ENCODE data around the gene LMNTD1. TPM values are rescaled to one million over a fixed set of nuclear protein-coding genes. Genes with fewer than 3 reads are reported as not detected.
"Not testable (repeated sequence)": the region's sequence is repeated elsewhere in the genome, so short reads cannot be mapped to it uniquely, and the experiment has no call there.

Gene LMNTD1
- total and polyA plus RNA-seq, 2 experiments from 2014 or later, result 0.87 TPM; not detected in 1

DNA sequence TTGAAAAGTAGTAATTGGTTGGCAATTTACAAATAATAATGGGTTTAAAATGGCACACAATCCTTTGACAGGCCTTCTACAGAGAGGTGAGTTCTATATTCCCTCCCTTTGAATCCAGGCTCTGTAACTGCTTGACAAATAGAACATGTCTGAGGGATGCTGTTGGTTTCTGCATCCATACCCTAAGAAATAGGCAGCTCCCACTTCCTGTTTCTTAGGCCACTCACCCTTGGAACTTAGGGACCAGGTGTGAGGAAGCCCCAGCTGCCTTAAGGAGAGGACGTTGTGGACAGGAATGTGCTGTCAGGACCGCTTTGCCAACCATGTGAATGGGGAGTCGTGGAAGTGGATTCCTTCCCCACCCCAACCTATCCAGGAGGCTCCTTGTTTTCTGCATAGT is 59.4 kb downstream of the LMNTD1 start:
- H3K27ac ChIP-seq, result no peak overlapping the region
- H3K4me2 ChIP-seq, result no peak overlapping the region
- H2AFZ ChIP-seq, result no peak overlapping the region
- H3K9me3 ChIP-seq (ENCODE audit: low read depth), result no peaks in the 10 kb centered on the region
- H3K36me3 ChIP-seq (replicated peaks; ENCODE audit: insufficient read depth, low read depth), result no peaks in the 10 kb centered on the region
- no peaks in the 10 kb centered on the region for H3K79me2 ChIP-seq
- no peak overlapping the region for H3K4me3 ChIP-seq
- no peaks in the 10 kb centered on the region for H3K27me3 ChIP-seq
- peaks cover 9% of the 10 kb centered on the region for H3K4me1 ChIP-seq (ENCODE audit: insufficient read depth)
- no peaks in the 10 kb centered on the region for H3K9me2 ChIP-seq (replicated peaks; ENCODE audit: insufficient read depth)
- DNase-seq (ENCODE audit: low spot score), result no peak
- 86% methylated on average over 3 of the region's 3 CpGs for WGBS (ENCODE audit: low lambda C conversion rate, missing lambda C conversion rate)
- TF ChIP-seq EZH2phosphoT487 (IDR thresholded peaks at IDR 0.05; ENCODE audit: low read depth, severe bottlenecking, unreplicated experiment) (no peak), EZH2 (IDR thresholded peaks at IDR 0.05; ENCODE audit: borderline replicate concordance) (no peak)
- TF ChIP-seq, protein P1, sequence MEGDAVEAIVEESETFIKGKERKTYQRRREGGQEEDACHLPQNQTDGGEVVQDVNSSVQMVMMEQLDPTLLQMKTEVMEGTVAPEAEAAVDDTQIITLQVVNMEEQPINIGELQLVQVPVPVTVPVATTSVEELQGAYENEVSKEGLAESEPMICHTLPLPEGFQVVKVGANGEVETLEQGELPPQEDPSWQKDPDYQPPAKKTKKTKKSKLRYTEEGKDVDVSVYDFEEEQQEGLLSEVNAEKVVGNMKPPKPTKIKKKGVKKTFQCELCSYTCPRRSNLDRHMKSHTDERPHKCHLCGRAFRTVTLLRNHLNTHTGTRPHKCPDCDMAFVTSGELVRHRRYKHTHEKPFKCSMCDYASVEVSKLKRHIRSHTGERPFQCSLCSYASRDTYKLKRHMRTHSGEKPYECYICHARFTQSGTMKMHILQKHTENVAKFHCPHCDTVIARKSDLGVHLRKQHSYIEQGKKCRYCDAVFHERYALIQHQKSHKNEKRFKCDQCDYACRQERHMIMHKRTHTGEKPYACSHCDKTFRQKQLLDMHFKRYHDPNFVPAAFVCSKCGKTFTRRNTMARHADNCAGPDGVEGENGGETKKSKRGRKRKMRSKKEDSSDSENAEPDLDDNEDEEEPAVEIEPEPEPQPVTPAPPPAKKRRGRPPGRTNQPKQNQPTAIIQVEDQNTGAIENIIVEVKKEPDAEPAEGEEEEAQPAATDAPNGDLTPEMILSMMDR (IDR thresholded peaks at IDR 0.05; ENCODE audit: poor library complexity), result no peak
- no peaks in the 10 kb centered on the region for H4K20me1 ChIP-seq (ENCODE audit: insufficient read depth, poor library complexity, severe bottlenecking)

DNA sequence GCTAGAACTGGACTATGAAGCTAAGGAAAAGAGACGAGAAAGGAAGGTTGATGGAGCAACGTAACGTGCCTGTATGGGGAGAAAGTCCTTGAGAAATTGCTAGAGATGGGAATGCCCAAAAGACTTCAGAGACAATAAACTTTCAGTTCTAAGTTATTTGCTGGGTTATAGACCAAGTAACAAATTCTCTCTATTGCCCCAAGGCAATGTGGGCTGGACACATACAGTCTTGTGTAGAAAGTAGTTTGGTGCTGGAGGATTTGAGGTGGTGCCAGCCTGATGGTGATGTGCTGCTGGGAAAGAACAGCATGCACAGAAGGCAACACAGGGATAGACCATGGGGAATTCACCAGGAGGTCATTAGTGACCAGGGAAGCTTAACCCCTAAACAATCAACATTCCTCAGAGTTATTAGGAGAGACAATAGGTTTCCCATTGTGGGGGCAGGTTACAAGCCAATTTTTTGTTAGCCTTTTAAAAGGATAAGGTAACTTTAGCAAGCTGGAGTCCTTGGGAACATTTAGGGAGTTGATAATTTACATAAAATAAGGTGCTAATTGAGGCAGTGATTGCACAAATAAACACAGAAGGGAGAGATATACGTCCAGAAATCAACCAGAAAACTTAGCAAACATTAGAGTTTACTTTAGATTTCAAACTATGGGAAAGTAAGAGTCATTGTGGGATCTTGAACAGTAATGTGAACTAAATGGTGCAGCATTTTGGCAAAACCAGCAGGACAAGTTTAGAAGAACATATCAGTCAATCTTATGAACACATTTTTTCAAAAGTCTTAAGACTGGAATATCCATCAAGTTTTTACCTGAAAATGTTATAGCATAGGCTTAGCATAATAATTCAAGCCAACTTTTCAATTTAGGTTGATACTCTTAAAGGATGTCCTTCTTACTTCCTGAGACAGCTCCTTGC is 61.4 kb downstream of the LMNTD1 start:
- Histone ChIP-seq H3K27ac (no peak overlapping the region), H4K20me1 (ENCODE audit: insufficient read depth, poor library complexity, severe bottlenecking) (no peaks in the 10 kb centered on the region), H2AFZ (no peak overlapping the region), H3K4me2 (no peak overlapping the region), H3K4me3 (no peak overlapping the region), H3K79me2 (no peaks in the 10 kb centered on the region), H3K4me1 (ENCODE audit: insufficient read depth) (peaks cover 9% of the 10 kb centered on the region), H3K9me2 (replicated peaks; ENCODE audit: insufficient read depth) (no peaks in the 10 kb centered on the region), H3K9me3 (ENCODE audit: low read depth) (no peaks in the 10 kb centered on the region), H3K36me3 (replicated peaks; ENCODE audit: insufficient read depth, low read depth) (no peaks in the 10 kb centered on the region), H3K27me3 (no peaks in the 10 kb centered on the region)
- TF ChIP-seq, protein P1 (IDR thresholded peaks at IDR 0.05; ENCODE audit: poor library complexity), result no peak
- TF ChIP-seq EZH2 (IDR thresholded peaks at IDR 0.05; ENCODE audit: borderline replicate concordance), result no peak
- TF ChIP-seq EZH2phosphoT487 (IDR thresholded peaks at IDR 0.05; ENCODE audit: low read depth, severe bottlenecking, unreplicated experiment), result no peak
- 70% methylated on average over 4 of the region's 4 CpGs for WGBS (ENCODE audit: low lambda C conversion rate, missing lambda C conversion rate)
- DNase-seq (ENCODE audit: low spot score), result no peak

DNA sequence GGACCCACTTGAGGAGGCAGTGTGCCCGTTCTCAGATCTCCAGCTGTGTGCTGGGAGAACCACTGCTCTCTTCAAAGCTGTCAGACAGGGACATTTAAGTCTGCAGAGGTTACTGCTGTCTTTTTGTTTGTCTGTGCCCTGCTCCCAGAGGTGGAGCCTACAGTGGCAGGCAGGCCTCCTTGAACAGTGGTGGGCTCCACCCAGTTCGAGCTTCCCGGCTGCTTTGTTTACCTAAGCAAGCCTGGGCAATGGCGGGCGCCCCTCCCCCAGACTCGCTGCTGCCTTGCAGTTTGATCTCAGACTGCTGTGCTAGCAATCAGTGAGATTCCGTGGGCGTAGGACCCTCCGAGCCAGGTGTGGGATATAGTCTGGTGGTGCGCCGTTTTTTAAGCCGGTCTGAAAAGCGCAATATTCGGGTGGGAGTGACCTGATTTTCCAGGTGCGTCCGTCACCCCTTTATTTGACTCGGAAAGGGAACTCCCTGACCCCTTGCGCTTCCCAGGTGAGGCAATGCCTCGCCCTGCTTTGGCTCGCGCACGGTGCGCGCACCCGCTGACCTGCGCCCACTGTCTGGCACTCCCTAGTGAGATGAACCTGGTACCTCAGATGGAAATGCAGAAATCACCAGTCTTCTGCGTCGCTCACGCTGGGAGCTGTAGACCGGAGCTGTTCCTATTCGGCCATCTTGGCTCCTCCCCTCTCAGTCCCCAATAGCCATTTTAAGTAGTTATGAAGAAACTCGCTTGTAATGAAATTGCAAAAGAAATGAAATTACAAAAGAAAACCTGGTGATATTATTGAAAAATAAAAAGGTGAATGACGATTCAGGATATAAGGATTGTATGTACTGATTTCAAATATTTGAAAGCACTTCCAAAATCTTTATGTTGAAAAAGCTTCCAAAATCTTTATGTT is 63.9 kb downstream of the LMNTD1 start:
- DNase-seq (ENCODE audit: low spot score); H3K4me2 ChIP-seq; H3K9me2 ChIP-seq (replicated peaks; ENCODE audit: insufficient read depth); H3K9me3 ChIP-seq (ENCODE audit: low read depth); H3K79me2 ChIP-seq; H3K27me3 ChIP-seq; H3K4me1 ChIP-seq (ENCODE audit: insufficient read depth); H3K4me3 ChIP-seq; H4K20me1 ChIP-seq (ENCODE audit: insufficient read depth, poor library complexity, severe bottlenecking); H3K36me3 ChIP-seq (replicated peaks; ENCODE audit: insufficient read depth, low read depth): not testable (repeated sequence)
- Histone ChIP-seq H2AFZ (peak overlapping the region; percentile 26), H3K27ac (peak overlapping the region; percentile 8)
- 72% methylated on average over 30 of the region's 33 CpGs for WGBS (ENCODE audit: low lambda C conversion rate, missing lambda C conversion rate)

Measured in hepatocyte (in vitro differentiated cells).